T-helper 1 cell treated with Interleukin-12 subunit alpha and Interleukin-12 subunit beta and Interleukin-4 antibody, amounts not matched to agents 30 μg/mL and 1 μg/mL, for 36 hours (primary cell): ENCODE measurements around the gene SLC1A2.
"Not testable (repeated sequence)": the region's sequence is repeated elsewhere in the genome, so short reads cannot be mapped to it uniquely, and the experiment has no call there.

ENCODE experiments used
- H3K27ac Mint-ChIP-seq: one replicate; pipeline ENCODE4 v1.8.0; 2021; ENCODE audit warnings: mild to moderate bottlenecking, mixed read lengths
- H3K27me3 Mint-ChIP-seq: one replicate; pipeline ENCODE4 v1.8.0; 2021; ENCODE audit warnings: low read depth, mixed read lengths
- H3K36me3 Mint-ChIP-seq: one replicate; pipeline ENCODE4 v1.8.0; 2021; ENCODE audit warnings: low read depth, mixed read lengths
- H3K4me1 Mint-ChIP-seq: one replicate; pipeline ENCODE4 v1.8.0; 2021; ENCODE audit warnings: low read depth, mixed read lengths
- H3K4me3 Mint-ChIP-seq: one replicate; pipeline ENCODE4 v1.8.0; 2021; ENCODE audit warnings: mild to moderate bottlenecking, moderate library complexity, mixed read lengths
- H3K9me3 Mint-ChIP-seq: one replicate; pipeline ENCODE4 v1.8.0; 2021; ENCODE audit warnings: mixed read lengths

The SLC1A2 gene

DNA sequence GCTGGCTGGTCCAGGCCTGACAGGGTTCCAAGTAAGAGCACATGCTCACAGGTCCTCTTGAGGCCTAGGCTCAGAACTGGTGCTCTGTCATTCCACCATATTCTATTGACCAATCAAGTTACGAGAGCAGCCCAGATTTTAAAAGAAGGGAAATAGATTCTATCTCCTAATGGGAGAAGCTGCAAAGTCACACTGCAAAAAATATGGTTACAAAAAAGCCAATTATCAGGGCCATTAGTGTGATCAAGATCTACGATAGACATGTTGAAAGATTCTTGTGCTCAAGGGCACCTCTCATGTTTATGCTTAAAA lies 184.2 kb downstream of the SLC1A2 start:
- Mint-ChIP-seq H3K27ac (no peak overlapping the region), H3K9me3 (peaks cover 19% of the 10 kb centered on the region), H3K4me3 (no peak overlapping the region), H3K27me3 (peaks cover 12% of the 10 kb centered on the region), H3K4me1 (peaks cover 54% of the 10 kb centered on the region), H3K36me3 (peaks cover 45% of the 10 kb centered on the region)

DNA sequence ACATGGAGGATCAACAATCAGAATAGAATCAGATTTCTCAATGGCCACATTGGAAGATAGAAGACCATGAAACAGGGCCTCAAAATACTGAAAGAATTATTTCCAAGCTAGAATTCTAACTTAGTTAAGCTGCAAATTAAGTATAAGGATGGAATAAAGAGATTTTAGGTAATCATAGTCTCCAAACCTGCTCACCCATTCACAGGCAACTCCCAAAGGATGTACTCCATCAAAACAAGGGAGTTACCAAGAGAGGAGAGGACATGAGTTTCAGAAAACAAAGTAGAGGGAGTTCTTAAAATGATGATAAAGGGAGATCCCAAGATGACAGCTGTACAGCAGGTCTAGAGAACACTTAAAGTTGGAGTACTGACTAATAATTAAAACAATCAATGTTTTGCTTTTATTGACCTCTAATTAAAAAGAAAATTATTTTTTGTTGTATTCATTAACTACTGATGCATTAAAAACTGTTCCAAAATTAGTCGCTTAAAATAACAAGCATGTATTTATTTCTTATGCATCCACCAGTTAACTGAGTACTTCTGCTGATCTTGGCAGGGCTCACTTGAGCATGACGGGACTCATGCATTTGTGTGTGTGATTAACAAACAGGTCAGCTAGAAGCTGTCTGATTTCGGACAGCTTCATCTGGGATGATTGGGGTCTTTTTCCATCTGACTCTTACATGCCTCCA lies 184.8 kb downstream of the SLC1A2 start:
- no peak overlapping the region for H3K4me3 Mint-ChIP-seq
- H3K27me3 Mint-ChIP-seq: peaks cover 10% of the 10 kb centered on the region
- H3K36me3 Mint-ChIP-seq: peaks cover 50% of the 10 kb centered on the region
- peaks cover 19% of the 10 kb centered on the region for H3K9me3 Mint-ChIP-seq
- no peak overlapping the region for H3K27ac Mint-ChIP-seq
- H3K4me1 Mint-ChIP-seq: peaks cover 54% of the 10 kb centered on the region

DNA sequence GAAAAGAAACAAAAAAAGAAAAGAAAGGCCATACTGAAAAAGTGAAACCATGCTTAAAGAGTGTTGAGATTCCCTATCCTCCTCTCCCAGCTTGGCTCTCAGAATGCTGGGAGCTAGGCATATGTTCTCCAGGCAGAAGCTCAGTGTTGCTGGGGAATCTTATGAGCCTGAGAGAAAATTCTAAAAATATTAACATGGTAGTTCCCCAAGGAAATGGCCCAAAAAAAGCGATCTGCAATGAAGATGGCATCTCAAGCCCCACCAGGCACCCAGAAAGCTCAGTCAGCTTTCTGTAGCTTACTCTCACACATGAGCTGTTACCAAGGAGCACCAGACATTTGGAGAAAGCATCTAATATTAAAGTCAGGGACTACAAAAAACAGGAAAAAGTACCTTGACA lies 185.8 kb downstream of the SLC1A2 start:
- Mint-ChIP-seq H3K9me3 (peaks cover 19% of the 10 kb centered on the region), H3K36me3 (peaks cover 60% of the 10 kb centered on the region), H3K27me3 (peaks cover 5% of the 10 kb centered on the region), H3K4me1 (peaks cover 54% of the 10 kb centered on the region), H3K27ac (no peak overlapping the region), H3K4me3 (no peak overlapping the region)

DNA sequence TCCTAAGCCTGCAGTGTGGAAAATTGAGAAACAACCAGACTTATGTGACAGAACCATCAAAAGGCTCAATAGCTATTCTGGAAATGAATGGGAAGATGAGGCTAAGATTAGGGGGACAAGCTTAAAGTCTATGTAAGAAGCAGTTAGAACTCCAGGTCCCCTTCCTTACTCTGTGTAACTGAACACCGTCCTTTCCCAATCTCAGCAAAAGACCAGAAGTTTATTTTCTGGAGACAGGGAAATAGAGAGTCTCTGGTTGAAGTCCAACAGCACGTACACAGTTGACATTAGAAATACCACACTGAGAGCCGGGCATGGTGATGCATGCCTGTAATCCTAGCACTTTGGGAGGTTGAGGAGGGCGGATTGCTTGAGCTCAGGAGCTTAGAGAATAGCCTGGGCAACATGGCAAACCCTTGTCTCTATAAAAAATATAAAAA lies 186.4 kb downstream of the SLC1A2 start:
- Mint-ChIP-seq H3K27ac (no peak overlapping the region), H3K4me1 (peaks cover 54% of the 10 kb centered on the region), H3K36me3 (peaks cover 63% of the 10 kb centered on the region), H3K4me3 (no peak overlapping the region), H3K27me3 (peaks cover under 1% of the 10 kb centered on the region), H3K9me3 (peaks cover 19% of the 10 kb centered on the region)

DNA sequence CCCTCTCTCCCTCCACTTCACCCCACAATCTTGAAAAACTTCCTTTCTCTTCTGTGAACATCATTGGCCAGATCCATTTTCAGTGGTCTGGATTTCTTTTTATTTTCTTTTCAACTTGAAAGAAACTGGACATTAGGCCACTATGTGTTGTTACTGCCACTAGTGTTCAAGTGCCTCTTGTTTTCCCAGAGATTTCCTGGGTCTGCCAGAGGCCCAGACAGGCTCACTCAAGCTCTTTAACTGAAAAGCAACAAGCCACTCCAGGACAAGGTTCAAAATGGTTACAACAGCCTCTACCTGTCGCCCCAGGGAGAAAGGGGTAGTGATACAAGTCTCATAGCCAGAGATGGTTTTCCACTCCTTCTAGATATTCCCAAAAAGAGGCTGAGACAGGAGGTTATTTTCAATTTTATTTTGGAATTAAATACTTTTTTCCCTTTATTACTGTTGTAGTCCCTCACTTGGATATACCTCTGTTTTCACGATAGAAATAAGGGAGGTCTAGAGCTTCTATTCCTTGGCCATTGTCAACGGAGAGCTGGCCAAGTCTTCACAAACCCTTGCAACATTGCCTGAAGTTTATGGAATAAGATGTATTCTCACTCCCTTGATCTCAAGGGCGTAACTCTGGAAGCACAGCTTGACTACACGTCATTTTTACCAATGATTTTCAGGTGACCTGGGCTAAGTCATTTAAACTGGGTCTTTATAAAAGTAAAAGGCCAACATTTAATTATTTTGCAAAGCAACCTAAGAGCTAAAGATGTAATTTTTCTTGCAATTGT lies 188.1 kb downstream of the SLC1A2 start:
- H3K9me3 Mint-ChIP-seq: peaks cover 19% of the 10 kb centered on the region
- H3K27me3 Mint-ChIP-seq: no peaks in the 10 kb centered on the region
- H3K27ac Mint-ChIP-seq: no peak overlapping the region
- peaks cover 39% of the 10 kb centered on the region for H3K4me1 Mint-ChIP-seq
- H3K36me3 Mint-ChIP-seq: peaks cover 78% of the 10 kb centered on the region
- H3K4me3 Mint-ChIP-seq: no peak overlapping the region

DNA sequence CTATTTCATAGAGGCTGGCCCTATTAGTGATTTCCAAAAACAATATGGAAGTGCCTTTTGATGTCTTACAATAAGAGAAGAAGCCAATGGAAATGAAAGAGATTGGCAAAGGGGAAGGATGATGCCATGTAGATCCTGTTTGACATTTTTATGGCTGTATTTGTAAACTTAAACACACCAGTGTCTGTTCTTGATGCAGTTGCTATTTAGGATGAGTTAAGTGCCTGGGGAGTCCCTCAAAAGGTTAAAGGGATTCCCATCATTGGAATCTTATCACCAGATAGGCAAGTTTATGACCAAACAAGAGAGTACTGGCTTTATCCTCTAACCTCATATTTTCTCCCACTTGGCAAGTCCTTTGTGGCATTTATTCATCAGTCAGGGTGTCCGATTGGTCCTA lies 189.0 kb downstream of the SLC1A2 start:
- H3K27me3 Mint-ChIP-seq: no peaks in the 10 kb centered on the region
- H3K4me3 Mint-ChIP-seq: no peak overlapping the region
- H3K4me1 Mint-ChIP-seq: peaks cover 31% of the 10 kb centered on the region
- H3K27ac Mint-ChIP-seq: no peak overlapping the region
- peaks cover 19% of the 10 kb centered on the region for H3K9me3 Mint-ChIP-seq
- H3K36me3 Mint-ChIP-seq: peaks cover 82% of the 10 kb centered on the region

DNA sequence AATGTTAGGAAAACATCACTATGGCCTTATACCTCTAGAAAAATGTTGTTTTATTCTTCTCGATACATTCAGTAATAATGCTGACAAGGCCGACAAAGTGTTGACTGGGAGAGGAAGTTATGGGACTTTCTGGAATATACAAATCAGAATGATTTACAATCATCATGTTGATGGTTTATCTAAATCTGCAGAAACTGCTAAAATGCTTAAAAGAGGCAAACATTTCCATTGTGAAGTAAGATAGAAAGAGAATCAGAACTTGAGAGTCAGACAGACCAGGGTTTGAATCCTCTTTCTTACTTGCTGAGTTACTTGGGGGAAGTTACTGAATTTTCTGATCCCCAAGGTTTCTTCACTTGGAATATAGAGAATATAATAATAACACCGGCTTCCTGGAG lies 191.0 kb downstream of the SLC1A2 start:
- H3K27ac Mint-ChIP-seq: no peak overlapping the region
- no peaks in the 10 kb centered on the region for H3K27me3 Mint-ChIP-seq
- peaks cover 83% of the 10 kb centered on the region for H3K36me3 Mint-ChIP-seq
- H3K4me1 Mint-ChIP-seq: peaks cover 16% of the 10 kb centered on the region
- no peak overlapping the region for H3K4me3 Mint-ChIP-seq
- H3K9me3 Mint-ChIP-seq: peaks cover 4% of the 10 kb centered on the region

DNA sequence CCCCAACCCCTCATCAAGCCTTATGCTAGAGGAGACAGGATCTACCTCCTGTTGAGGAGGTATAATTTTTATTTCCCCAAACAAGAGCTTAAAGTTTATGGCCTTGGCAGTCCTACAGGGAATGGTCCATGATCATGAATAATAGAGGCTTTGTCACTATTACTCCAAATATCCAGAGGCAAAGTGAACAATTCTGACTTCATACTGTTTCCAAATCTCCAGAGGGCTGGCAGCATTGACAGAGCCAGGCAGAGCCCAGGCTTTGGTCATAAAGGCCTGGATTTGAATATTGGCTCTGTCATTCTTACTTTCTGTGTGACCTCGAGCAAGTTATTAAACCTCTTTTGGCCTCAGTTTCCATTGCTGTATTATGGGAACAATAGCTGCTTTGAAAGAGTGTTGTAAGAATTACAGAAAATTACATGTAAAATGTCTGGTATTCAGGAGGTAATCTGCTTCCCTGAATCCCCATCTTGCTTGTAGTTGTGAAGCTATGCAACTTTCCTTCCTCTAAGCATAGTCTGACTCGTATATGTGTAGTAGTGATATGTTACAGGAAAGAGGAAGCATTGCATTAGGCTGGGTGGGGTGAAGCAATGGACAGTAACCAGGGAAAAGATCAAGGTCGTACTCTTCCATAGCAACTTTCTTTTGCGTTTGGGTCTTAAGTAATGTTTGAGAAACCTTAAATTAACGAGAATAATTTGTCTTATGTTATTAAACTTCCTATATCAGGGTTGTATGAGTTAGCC lies 191.6 kb downstream of the SLC1A2 start:
- Mint-ChIP-seq H3K27ac (no peak overlapping the region), H3K9me3 (peaks cover 4% of the 10 kb centered on the region), H3K36me3 (peaks cover 86% of the 10 kb centered on the region), H3K4me1 (peaks cover 15% of the 10 kb centered on the region), H3K4me3 (no peak overlapping the region), H3K27me3 (no peaks in the 10 kb centered on the region)

DNA sequence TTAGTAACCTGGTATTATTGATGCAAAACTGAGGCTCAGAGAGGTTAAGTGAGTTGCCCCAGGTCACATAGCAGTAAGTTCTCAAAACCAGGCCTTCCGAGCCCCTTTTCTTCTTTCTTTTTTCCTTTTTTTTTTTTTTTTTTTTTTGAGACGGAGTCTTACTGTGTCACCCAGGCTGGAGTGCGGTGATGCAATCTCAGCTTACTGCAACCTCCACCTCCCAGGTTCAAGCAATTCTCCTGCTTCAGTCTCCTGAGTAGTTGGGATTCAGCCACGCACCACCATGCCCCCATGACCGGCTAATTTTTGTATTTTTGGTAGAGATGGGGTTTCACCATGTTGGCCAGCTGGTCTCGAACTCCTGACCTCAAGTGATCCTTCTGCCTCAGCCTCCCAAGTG lies 192.6 kb downstream of the SLC1A2 start:
- H3K27ac Mint-ChIP-seq, H3K9me3 Mint-ChIP-seq, H3K4me3 Mint-ChIP-seq: not testable (repeated sequence)

DNA sequence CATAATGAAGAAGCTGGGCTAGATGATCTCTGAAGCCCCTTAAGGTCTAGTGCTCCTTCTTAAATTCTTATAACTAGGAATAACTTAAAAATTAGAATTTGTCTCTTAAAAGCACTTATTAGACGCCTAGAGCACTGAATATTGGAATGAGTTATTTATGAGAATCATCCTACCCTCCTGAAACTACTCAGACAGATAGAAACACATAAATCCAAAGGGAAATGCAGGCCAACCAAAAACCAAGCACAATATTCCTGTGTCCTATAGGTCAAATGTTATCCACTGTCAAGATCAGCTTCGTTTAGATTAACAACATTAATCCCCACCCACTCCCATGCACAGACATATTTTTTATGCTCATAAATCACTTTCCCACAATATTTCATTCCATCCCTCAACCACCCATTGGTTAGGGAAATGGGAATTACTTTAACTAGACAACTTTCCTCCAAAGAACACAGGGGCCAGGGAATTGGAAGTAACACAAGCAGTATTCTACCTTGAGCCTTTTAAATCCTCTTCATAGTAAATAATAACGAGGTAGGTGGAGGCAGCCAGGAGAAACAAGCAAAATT lies 193.3 kb downstream of the SLC1A2 start:
- H3K27me3 Mint-ChIP-seq: no peaks in the 10 kb centered on the region
- peaks cover 11% of the 10 kb centered on the region for H3K4me1 Mint-ChIP-seq
- peaks cover 79% of the 10 kb centered on the region for H3K36me3 Mint-ChIP-seq
- no peak overlapping the region for H3K27ac Mint-ChIP-seq
- H3K4me3 Mint-ChIP-seq: no peak overlapping the region
- H3K9me3 Mint-ChIP-seq: no peaks in the 10 kb centered on the region

More for the DNA sequence above, 192.6 kb downstream of the SLC1A2 start:
- not testable (repeated sequence) for H3K27me3 Mint-ChIP-seq, H3K4me1 Mint-ChIP-seq
- H3K36me3 Mint-ChIP-seq: peaks cover 83% of the 10 kb centered on the region

DNA sequence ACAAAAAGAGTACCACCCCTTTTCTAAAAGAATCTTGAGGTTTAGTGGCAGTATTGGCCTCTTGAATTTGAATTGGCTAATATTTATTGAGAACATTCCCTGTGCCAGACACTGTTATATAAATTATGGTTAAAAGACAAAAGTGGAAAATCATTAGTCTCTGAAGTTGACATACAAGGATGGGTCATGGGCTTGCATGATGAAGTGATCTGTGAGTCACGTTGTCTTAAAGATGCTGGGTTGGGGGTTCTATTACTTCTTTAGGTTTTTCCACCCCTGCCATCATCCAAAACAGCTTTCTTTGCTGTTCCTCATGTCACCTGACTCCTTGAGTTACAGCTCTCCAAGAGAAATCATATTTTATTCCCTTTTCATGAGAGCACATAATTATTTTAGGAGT lies 195.4 kb downstream of the SLC1A2 start:
- Mint-ChIP-seq H3K27ac (no peak overlapping the region), H3K9me3 (no peaks in the 10 kb centered on the region), H3K36me3 (peaks cover 73% of the 10 kb centered on the region), H3K4me1 (peaks cover 6% of the 10 kb centered on the region), H3K4me3 (no peak overlapping the region), H3K27me3 (no peaks in the 10 kb centered on the region)

DNA sequence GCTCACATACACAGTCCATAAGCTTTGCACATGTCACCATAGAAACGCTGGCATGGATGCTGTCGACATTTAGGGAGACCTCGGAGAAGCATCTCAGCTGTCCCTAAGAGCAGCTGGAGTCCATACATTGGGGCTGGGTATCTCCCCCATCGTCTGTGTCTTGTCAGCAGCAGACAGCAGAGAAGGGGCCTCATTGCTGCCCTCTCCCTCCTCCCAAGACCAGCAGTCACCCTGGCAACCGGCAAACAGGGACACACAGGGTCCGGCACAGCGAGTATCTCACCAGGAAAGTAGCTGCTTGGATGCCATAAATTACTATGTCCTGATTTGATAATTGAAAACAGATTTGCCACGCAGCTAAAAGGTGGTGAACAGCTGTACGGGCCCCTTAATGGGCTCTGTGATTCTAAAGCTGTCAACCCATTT lies 196.0 kb downstream of the SLC1A2 start:
- H3K27ac Mint-ChIP-seq: no peak overlapping the region

DNA sequence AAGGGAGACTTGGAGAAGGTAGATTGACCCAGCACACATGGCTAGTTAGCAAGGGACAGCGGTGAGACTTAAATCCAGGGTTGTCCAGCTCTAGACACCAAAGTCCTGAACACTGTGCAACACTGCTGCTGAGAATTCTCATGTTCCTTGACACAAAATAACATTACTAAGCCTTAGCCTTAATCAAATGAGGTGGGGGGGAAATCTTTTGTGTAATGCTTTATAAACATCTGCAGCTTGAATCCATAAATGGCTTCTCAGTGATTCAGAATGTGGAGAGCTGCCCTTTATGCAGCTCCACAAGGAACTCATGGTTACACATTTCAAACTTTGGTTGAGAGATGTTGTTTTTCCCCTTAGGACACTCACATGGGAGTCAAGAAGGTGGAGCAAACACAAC lies 200.4 kb downstream of the SLC1A2 start:
- no peak overlapping the region for H3K4me3 Mint-ChIP-seq
- H3K27me3 Mint-ChIP-seq: no peaks in the 10 kb centered on the region
- peaks cover 78% of the 10 kb centered on the region for H3K36me3 Mint-ChIP-seq
- H3K9me3 Mint-ChIP-seq: no peaks in the 10 kb centered on the region
- no peak overlapping the region for H3K27ac Mint-ChIP-seq
- peaks cover 29% of the 10 kb centered on the region for H3K4me1 Mint-ChIP-seq

More for the DNA sequence above, 196.0 kb downstream of the SLC1A2 start:
- H3K27me3 Mint-ChIP-seq: no peaks in the 10 kb centered on the region
- no peaks in the 10 kb centered on the region for H3K9me3 Mint-ChIP-seq
- H3K4me1 Mint-ChIP-seq: peaks cover 11% of the 10 kb centered on the region
- peaks cover 74% of the 10 kb centered on the region for H3K36me3 Mint-ChIP-seq
- H3K4me3 Mint-ChIP-seq: no peak overlapping the region

DNA sequence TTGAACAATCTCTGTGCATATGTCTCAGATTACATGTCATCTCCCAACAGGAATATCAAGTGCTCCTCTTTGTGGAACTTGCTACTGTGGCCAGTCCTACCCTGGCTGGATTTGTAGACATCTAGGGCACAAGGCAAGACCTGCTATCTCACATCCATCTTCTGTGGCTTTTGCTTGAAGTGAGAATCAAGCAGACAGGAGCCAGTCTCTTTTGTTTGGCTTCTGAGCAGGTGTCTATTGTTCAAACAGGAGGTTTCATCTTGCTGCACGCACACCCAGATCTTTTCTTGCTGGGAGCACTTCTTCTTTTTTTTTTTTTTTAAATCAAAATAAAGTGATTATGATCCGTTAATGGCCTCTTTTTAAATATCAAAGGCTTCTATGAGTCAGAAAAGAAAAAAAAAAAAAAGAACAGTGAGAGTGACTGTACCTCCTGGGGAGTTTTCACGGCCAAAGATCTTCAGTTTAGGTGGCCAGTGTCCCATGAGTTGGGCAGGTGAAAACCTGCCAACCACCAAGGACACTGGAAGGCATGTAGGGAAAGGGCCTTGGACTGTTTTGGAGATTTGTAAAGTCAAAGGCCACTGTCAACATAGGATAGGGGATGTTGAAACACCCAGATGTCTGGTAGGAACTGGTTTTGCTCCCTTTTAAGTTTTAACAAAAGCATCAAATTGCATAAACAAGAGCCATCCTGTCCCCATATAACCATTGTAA lies 202.2 kb downstream of the SLC1A2 start:
- H3K4me1 Mint-ChIP-seq: peaks cover 32% of the 10 kb centered on the region
- peaks cover 75% of the 10 kb centered on the region for H3K36me3 Mint-ChIP-seq
- H3K9me3 Mint-ChIP-seq: no peaks in the 10 kb centered on the region
- H3K27me3 Mint-ChIP-seq: no peaks in the 10 kb centered on the region
- H3K4me3 Mint-ChIP-seq: no peak overlapping the region
- peak overlapping the region; percentile 69 for H3K27ac Mint-ChIP-seq
